Measurements from ENCODE around the gene AJAP1.
"Not testable (repeated sequence)": the region's sequence is repeated elsewhere in the genome, so short reads cannot be mapped to it uniquely, and the experiment has no call there.

The AJAP1 gene

GRCh38 chr1:4657960-4658541 is 3.6 kb downstream of the AJAP1 start:
- DNase-seq (ENCODE audit: low read depth), result no peak

- DNase-seq (ENCODE audit: low read depth), result no peak
Measured at GRCh38 chr1:4658643-4659628, 4.5 kb downstream of the AJAP1 start.

GRCh38 chr1:4660917-4661594 is 6.6 kb downstream of the AJAP1 start:
- no peak for DNase-seq (ENCODE audit: low read depth)

GRCh38 chr1:4661595-4661917 is 7.1 kb downstream of the AJAP1 start:
- DNase-seq (ENCODE audit: low read depth), result no peak

- no peak for DNase-seq (ENCODE audit: low read depth)
Measured at GRCh38 chr1:4662168-4662567, 7.8 kb downstream of the AJAP1 start.

GRCh38 chr1:4662723-4663122 is 8.3 kb downstream of the AJAP1 start:
- DNase-seq (ENCODE audit: low read depth), result no peak

GRCh38 chr1:4664095-4664494 is 9.7 kb downstream of the AJAP1 start:
- no peak for DNase-seq (ENCODE audit: low read depth)

GRCh38 chr1:4664606-4665005 is 10.2 kb downstream of the AJAP1 start:
- no peak for DNase-seq (ENCODE audit: low read depth)

- no peak for DNase-seq (ENCODE audit: low read depth)
Measured at GRCh38 chr1:4665456-4665855, 11.0 kb downstream of the AJAP1 start.

GRCh38 chr1:4666683-4667082 is 12.3 kb downstream of the AJAP1 start:
- DNase-seq (ENCODE audit: low read depth), result not testable (repeated sequence)

GRCh38 chr1:4668743-4669700 is 14.6 kb downstream of the AJAP1 start:
- no peak for DNase-seq (ENCODE audit: low read depth)

- no peak for DNase-seq (ENCODE audit: low read depth)
Measured at GRCh38 chr1:4670265-4670664, 15.9 kb downstream of the AJAP1 start.

- no peak for DNase-seq (ENCODE audit: low read depth)
Measured at GRCh38 chr1:4671828-4672227, 17.4 kb downstream of the AJAP1 start.

- no peak for DNase-seq (ENCODE audit: low read depth)
Measured at GRCh38 chr1:4673494-4673893, 19.1 kb downstream of the AJAP1 start.

GRCh38 chr1:4674117-4674516 is 19.7 kb downstream of the AJAP1 start:
- DNase-seq (ENCODE audit: low read depth), result no peak

GRCh38 chr1:4674676-4675075 is 20.3 kb downstream of the AJAP1 start:
- no peak for DNase-seq (ENCODE audit: low read depth)

- DNase-seq (ENCODE audit: low read depth), result no peak
Measured at GRCh38 chr1:4675454-4676186, 21.2 kb downstream of the AJAP1 start.

GRCh38 chr1:4676253-4676652 is 21.8 kb downstream of the AJAP1 start:
- no peak for DNase-seq (ENCODE audit: low read depth)

GRCh38 chr1:4677608-4678007 is 23.2 kb downstream of the AJAP1 start:
- no peak for DNase-seq (ENCODE audit: low read depth)

- DNase-seq (ENCODE audit: low read depth), result no peak
Measured at GRCh38 chr1:4678066-4678717, 23.8 kb downstream of the AJAP1 start.

- no peak for DNase-seq (ENCODE audit: low read depth)
Measured at GRCh38 chr1:4681026-4681425, 26.6 kb downstream of the AJAP1 start.
